ENCODE measurements around the gene SMARCA5. TPM values are rescaled to one million over a fixed set of nuclear protein-coding genes. Genes with fewer than 3 reads are reported as not detected.
"Not testable (repeated sequence)": the region's sequence is repeated elsewhere in the genome, so short reads cannot be mapped to it uniquely, and the experiment has no call there.

SMARCA5 gene
- total RNA-seq, 2 experiments from 2014 or later, result 45.6 to 45.7 TPM

GRCh38 chr4:143511906-143512305 lies 1.6 kb upstream of the SMARCA5 start:
- CTCF ChIA-PET, result interaction anchor here (1.0 to 1.3 kb wide), 2 partner anchors 47 to 114 kb away, joined by 3 read pairs; no protein-coding TSS in a partner anchor
- no peaks in the 10 kb centered on the region for H3K9me3 Mint-ChIP-seq (ENCODE audit: insufficient read depth)

GRCh38 chr4:143512978-143513313 lies 556 bp upstream of the SMARCA5 start:
- DNase-seq (no peak), ATAC-seq (peak; percentile 53)
- POLR2A ChIA-PET, result no interaction called here
- CTCF ChIA-PET, result interaction anchor here (1.3 kb wide), 1 partner anchor 115 kb away, joined by 3 read pairs; no protein-coding TSS in a partner anchor
- Mint-ChIP-seq H3K9me3 (ENCODE audit: insufficient read depth) (no peaks in the 10 kb centered on the region), H3K36me3 (ENCODE audit: low read depth) (peaks cover 28% of the 10 kb centered on the region), H3K4me1 (ENCODE audit: low read depth) (peaks cover 28% of the 10 kb centered on the region), H3K4me3 (peak overlapping the region; percentile 88), H3K27me3 (ENCODE audit: low read depth) (peaks cover 11% of the 10 kb centered on the region), H3K27ac (peak overlapping the region; percentile 99)

More at GRCh38 chr4:143511906-143512305, 1.6 kb upstream of the SMARCA5 start:
- DNase-seq (no peak), ATAC-seq (no peak)
- Mint-ChIP-seq H3K27ac (no peak overlapping the region), H3K36me3 (ENCODE audit: low read depth) (peaks cover 19% of the 10 kb centered on the region), H3K4me3 (no peak overlapping the region), H3K27me3 (ENCODE audit: low read depth) (peaks cover 11% of the 10 kb centered on the region), H3K4me1 (ENCODE audit: low read depth) (peaks cover 21% of the 10 kb centered on the region)
- POLR2A ChIA-PET, result no interaction called here

GRCh38 chr4:143514169-143514495 lies 630 bp downstream of the SMARCA5 start:
- DNase-seq (no peak), ATAC-seq (no peak)
- H3K4me1 Mint-ChIP-seq (ENCODE audit: low read depth), result peaks cover 34% of the 10 kb centered on the region
- POLR2A ChIA-PET, result interaction anchor here (0.7 to 1.5 kb wide), 8 partner anchors 10 to 407 kb away, joined by 3 to 8 read pairs (median 4); partner anchors contain the start of genes GAB1 and USP38
- peak overlapping the region; percentile 88 for H3K4me3 Mint-ChIP-seq
- no peaks in the 10 kb centered on the region for H3K9me3 Mint-ChIP-seq (ENCODE audit: insufficient read depth)
- H3K36me3 Mint-ChIP-seq (ENCODE audit: low read depth), result peaks cover 33% of the 10 kb centered on the region
- CTCF ChIA-PET, result no interaction called here
- peak overlapping the region; percentile 99 for H3K27ac Mint-ChIP-seq
- peaks cover 7% of the 10 kb centered on the region for H3K27me3 Mint-ChIP-seq (ENCODE audit: low read depth)

GRCh38 chr4:143514497-143514896 lies 995 bp downstream of the SMARCA5 start:
- ChIA-PET POLR2A (interaction anchor here (0.6 to 1.5 kb wide), 9 partner anchors 9 to 407 kb away, joined by 3 to 8 read pairs (median 4); partner anchors contain the start of genes GAB1 and USP38), CTCF (no interaction called here)
- DNase-seq, result peak; percentile 35
- Mint-ChIP-seq H3K36me3 (ENCODE audit: low read depth) (peaks cover 36% of the 10 kb centered on the region), H3K9me3 (ENCODE audit: insufficient read depth) (no peaks in the 10 kb centered on the region), H3K27me3 (ENCODE audit: low read depth) (peaks cover 7% of the 10 kb centered on the region), H3K4me1 (ENCODE audit: low read depth) (peaks cover 37% of the 10 kb centered on the region), H3K27ac (peak overlapping the region; percentile 99), H3K4me3 (peak overlapping the region; percentile 88)
- ATAC-seq, result no peak

- H3K4me3 Mint-ChIP-seq, result peak overlapping the region; percentile 88
- ChIA-PET CTCF (no interaction called here), POLR2A (interaction anchor here (0.6 to 1.5 kb wide), 4 partner anchors 9 to 303 kb away, joined by 3 to 8 read pairs (median 6); no protein-coding TSS in a partner anchor)
- DNase-seq (no peak), ATAC-seq (no peak)
- H3K27me3 Mint-ChIP-seq (ENCODE audit: low read depth), result peaks cover 6% of the 10 kb centered on the region
- H3K9me3 Mint-ChIP-seq (ENCODE audit: insufficient read depth), result no peaks in the 10 kb centered on the region
- H3K4me1 Mint-ChIP-seq (ENCODE audit: low read depth), result peaks cover 41% of the 10 kb centered on the region
- peak overlapping the region; percentile 99 for H3K27ac Mint-ChIP-seq
- peaks cover 40% of the 10 kb centered on the region for H3K36me3 Mint-ChIP-seq (ENCODE audit: low read depth)
These were observed 1.4 kb downstream of the SMARCA5 start for GRCh38 chr4:143514901-143515300.

- Mint-ChIP-seq H3K4me1 (ENCODE audit: low read depth) (peaks cover 48% of the 10 kb centered on the region), H3K9me3 (ENCODE audit: insufficient read depth) (no peaks in the 10 kb centered on the region), H3K4me3 (peak overlapping the region; percentile 88), H3K27me3 (ENCODE audit: low read depth) (no peaks in the 10 kb centered on the region), H3K27ac (no peak overlapping the region), H3K36me3 (ENCODE audit: low read depth) (peaks cover 44% of the 10 kb centered on the region)
- POLR2A ChIA-PET, result no interaction called here
- DNase-seq (no peak), ATAC-seq (no peak)
- CTCF ChIA-PET, result no interaction called here
These were observed 2.4 kb downstream of the SMARCA5 start for GRCh38 chr4:143515905-143516304.

- CTCF ChIA-PET, result no interaction called here
- POLR2A ChIA-PET, result no interaction called here
- ATAC-seq, result no peak
These were observed 4.3 kb downstream of the SMARCA5 start for GRCh38 chr4:143517764-143518163.

GRCh38 chr4:143524211-143524610 lies 10.7 kb downstream of the SMARCA5 start:
- DNase-seq (no peak), ATAC-seq (no peak)
- Mint-ChIP-seq H3K27ac (no peak overlapping the region), H3K9me3 (ENCODE audit: insufficient read depth) (no peaks in the 10 kb centered on the region), H3K36me3 (ENCODE audit: low read depth) (peaks cover 55% of the 10 kb centered on the region), H3K4me1 (ENCODE audit: low read depth) (peaks cover 18% of the 10 kb centered on the region), H3K4me3 (no peak overlapping the region), H3K27me3 (ENCODE audit: low read depth) (no peaks in the 10 kb centered on the region)
- CTCF ChIA-PET, result no interaction called here
- POLR2A ChIA-PET, result interaction anchor here (1.7 kb wide), 1 partner anchor 10 kb away, joined by 8 read pairs; no protein-coding TSS in a partner anchor

More at GRCh38 chr4:143517764-143518163, 4.3 kb downstream of the SMARCA5 start:
- Mint-ChIP-seq H3K36me3 (ENCODE audit: low read depth) (peaks cover 56% of the 10 kb centered on the region), H3K27me3 (ENCODE audit: low read depth) (no peaks in the 10 kb centered on the region), H3K4me1 (ENCODE audit: low read depth) (peaks cover 50% of the 10 kb centered on the region), H3K27ac (no peak overlapping the region), H3K4me3 (no peak overlapping the region), H3K9me3 (ENCODE audit: insufficient read depth) (no peaks in the 10 kb centered on the region)
- no peak for DNase-seq

- H3K4me3 Mint-ChIP-seq; DNase-seq; H3K27ac Mint-ChIP-seq; POLR2A ChIA-PET; H3K27me3 Mint-ChIP-seq (ENCODE audit: low read depth); H3K9me3 Mint-ChIP-seq (ENCODE audit: insufficient read depth); CTCF ChIA-PET; ATAC-seq; H3K4me1 Mint-ChIP-seq (ENCODE audit: low read depth): not testable (repeated sequence)
- H3K36me3 Mint-ChIP-seq (ENCODE audit: low read depth), result peaks cover 59% of the 10 kb centered on the region
These were observed 14.5 kb downstream of the SMARCA5 start for GRCh38 chr4:143528046-143528445.

- POLR2A ChIA-PET, result no interaction called here
- ATAC-seq (no peak), DNase-seq (no peak)
- H3K27me3 Mint-ChIP-seq (ENCODE audit: low read depth), result no peaks in the 10 kb centered on the region
- no peak overlapping the region for H3K4me3 Mint-ChIP-seq
- H3K4me1 Mint-ChIP-seq (ENCODE audit: low read depth), result no peaks in the 10 kb centered on the region
- no peak overlapping the region for H3K27ac Mint-ChIP-seq
- no peaks in the 10 kb centered on the region for H3K9me3 Mint-ChIP-seq (ENCODE audit: insufficient read depth)
- CTCF ChIA-PET, result interaction anchor here (0.9 to 2.8 kb wide), 5 partner anchors 11 to 156 kb away, joined by 3 to 13 read pairs (median 4); no protein-coding TSS in a partner anchor
- peaks cover 61% of the 10 kb centered on the region for H3K36me3 Mint-ChIP-seq (ENCODE audit: low read depth)
These were observed 17.9 kb downstream of the SMARCA5 start for GRCh38 chr4:143531380-143531779.

GRCh38 chr4:143531788-143532491 lies 18.4 kb downstream of the SMARCA5 start:
- ATAC-seq, result no peak
- no peaks in the 10 kb centered on the region for H3K4me1 Mint-ChIP-seq (ENCODE audit: low read depth)
- ChIA-PET POLR2A (no interaction called here), CTCF (interaction anchor here (0.8 to 2.8 kb wide), 6 partner anchors 11 to 156 kb away, joined by 3 to 13 read pairs (median 4); no protein-coding TSS in a partner anchor)
- H3K4me3 Mint-ChIP-seq, result no peak overlapping the region
- H3K36me3 Mint-ChIP-seq (ENCODE audit: low read depth), result peaks cover 63% of the 10 kb centered on the region
- no peak for DNase-seq
- H3K9me3 Mint-ChIP-seq (ENCODE audit: insufficient read depth), result no peaks in the 10 kb centered on the region
- H3K27me3 Mint-ChIP-seq (ENCODE audit: low read depth), result no peaks in the 10 kb centered on the region
- H3K27ac Mint-ChIP-seq, result no peak overlapping the region

- no peaks in the 10 kb centered on the region for H3K4me1 Mint-ChIP-seq (ENCODE audit: low read depth)
- no peak overlapping the region for H3K27ac Mint-ChIP-seq
- DNase-seq, result no peak
- H3K36me3 Mint-ChIP-seq (ENCODE audit: low read depth), result peaks cover 70% of the 10 kb centered on the region
- H3K4me3 Mint-ChIP-seq, result no peak overlapping the region
- ChIA-PET CTCF (no interaction called here), POLR2A (no interaction called here)
- no peak for ATAC-seq
- no peaks in the 10 kb centered on the region for H3K27me3 Mint-ChIP-seq (ENCODE audit: low read depth)
- H3K9me3 Mint-ChIP-seq (ENCODE audit: insufficient read depth), result no peaks in the 10 kb centered on the region
These were observed 25.6 kb downstream of the SMARCA5 start for GRCh38 chr4:143538979-143539669.

Data from activated CD8-positive, alpha-beta T cell treated with anti-CD3 and anti-CD28 coated beads, Interleukin-2, amount 10 ng/mL, durations not matched to agents 7 days and 5 days (primary cell).